ENCODE data around the gene GUSB. TPM values are rescaled to one million over a fixed set of nuclear protein-coding genes. Genes with fewer than 3 reads are reported as not detected.
"Not testable (repeated sequence)": the region's sequence is repeated elsewhere in the genome, so short reads cannot be mapped to it uniquely, and the experiment has no call there.

GUSB gene
- total RNA-seq, 1 experiment from 2014 or later, result 33.7 TPM

- no peaks in the 10 kb centered on the region for H4K20me1 ChIP-seq (ENCODE audit: insufficient read depth, low read depth, low read length)
- no peak overlapping the region for H3K9ac ChIP-seq (ENCODE audit: low read length)
- H3K79me2 ChIP-seq (ENCODE audit: low read length), result peaks cover 15% of the 10 kb centered on the region; the same call in 1 of the 2 replicates
- H3K9me3 ChIP-seq (ENCODE audit: low read length), result no peaks in the 10 kb centered on the region
- peaks cover 7% of the 10 kb centered on the region for H3K36me3 ChIP-seq (ENCODE audit: insufficient read depth, low read length)
- no peak overlapping the region for H2AFZ ChIP-seq (ENCODE audit: low read length)
- H3K4me3 ChIP-seq (ENCODE audit: low read length), result no peak overlapping the region
- H3K27me3 ChIP-seq (ENCODE audit: low read length), result no peaks in the 10 kb centered on the region
- no peaks in the 10 kb centered on the region for H3K9me2 ChIP-seq (replicated peaks; ENCODE audit: insufficient read depth, low read length)
- no peak for DNase-seq
- no peaks in the 10 kb centered on the region for H3K4me1 ChIP-seq (ENCODE audit: low read length)
- no peak overlapping the region for H3K4me2 ChIP-seq (ENCODE audit: low read depth, low read length, poor library complexity, severe bottlenecking)
- no peak overlapping the region for H3K27ac ChIP-seq (ENCODE audit: low read length)
These were observed 28.0 kb downstream of the GUSB start for GRCh38 chr7:65953890-65954450.

GRCh38 chr7:65953001-65953720, 28.9 kb downstream of the GUSB start:
- Histone ChIP-seq H3K9me2 (replicated peaks; ENCODE audit: insufficient read depth, low read length) (no peaks in the 10 kb centered on the region), H3K9ac (ENCODE audit: low read length) (no peak overlapping the region), H3K4me1 (ENCODE audit: low read length) (no peaks in the 10 kb centered on the region), H4K20me1 (ENCODE audit: insufficient read depth, low read depth, low read length) (no peaks in the 10 kb centered on the region), H3K9me3 (ENCODE audit: low read length) (no peaks in the 10 kb centered on the region), H3K4me2 (ENCODE audit: low read depth, low read length, poor library complexity, severe bottlenecking) (no peak overlapping the region), H3K27me3 (ENCODE audit: low read length) (no peaks in the 10 kb centered on the region), H3K27ac (ENCODE audit: low read length) (no peak overlapping the region), H3K79me2 (ENCODE audit: low read length) (peaks cover 15% of the 10 kb centered on the region; the same call in 1 of the 2 replicates), H3K36me3 (ENCODE audit: insufficient read depth, low read length) (peaks cover 5% of the 10 kb centered on the region; the same call in 1 of the 2 replicates), H2AFZ (ENCODE audit: low read length) (no peak overlapping the region), H3K4me3 (ENCODE audit: low read length) (no peak overlapping the region)
- DNase-seq, result no peak

DNA sequence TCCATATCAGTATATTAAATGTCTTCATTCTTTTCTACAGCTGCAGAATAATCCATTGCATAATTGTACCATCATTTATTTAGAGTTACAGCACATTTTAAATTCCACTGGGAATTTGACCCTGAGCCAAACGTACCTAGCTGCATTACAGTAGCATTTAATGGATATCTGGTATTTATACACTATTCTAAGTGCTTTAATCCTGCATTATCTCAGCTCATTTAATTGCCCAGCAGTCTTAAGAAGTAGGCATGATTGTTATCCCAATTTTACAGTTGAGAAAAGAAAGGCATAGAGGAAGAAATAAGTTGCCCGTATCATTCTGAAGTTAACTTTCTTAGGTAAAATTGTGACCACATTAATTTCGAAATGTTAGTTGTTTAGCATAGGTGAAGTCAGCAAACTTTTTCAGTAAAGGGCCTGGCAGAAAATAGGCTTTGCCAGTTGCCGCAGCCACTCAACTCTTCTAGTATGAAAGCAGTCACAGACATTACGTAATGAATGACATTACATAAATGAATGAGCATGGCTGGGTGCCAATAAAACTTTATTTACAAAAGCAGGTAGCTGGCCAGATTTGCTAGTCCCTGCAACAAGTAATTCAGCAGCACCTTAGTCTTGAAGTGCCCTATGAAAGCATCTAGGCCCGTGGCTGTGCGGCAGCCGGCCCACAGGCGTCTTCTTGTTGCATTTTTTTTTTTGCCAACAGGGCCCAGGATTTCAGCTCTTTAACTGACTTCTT, 30.0 kb downstream of the GUSB start:
- Histone ChIP-seq H3K9ac (ENCODE audit: low read length) (no peak overlapping the region), H3K79me2 (ENCODE audit: low read length) (peaks cover 21% of the 10 kb centered on the region; the same call in 1 of the 2 replicates), H3K9me3 (ENCODE audit: low read length) (no peaks in the 10 kb centered on the region), H3K27ac (ENCODE audit: low read length) (no peak overlapping the region), H3K9me2 (replicated peaks; ENCODE audit: insufficient read depth, low read length) (no peaks in the 10 kb centered on the region), H3K4me2 (ENCODE audit: low read depth, low read length, poor library complexity, severe bottlenecking) (no peak overlapping the region), H2AFZ (ENCODE audit: low read length) (no peak overlapping the region), H3K36me3 (ENCODE audit: insufficient read depth, low read length) (peaks cover 5% of the 10 kb centered on the region; the same call in 1 of the 2 replicates), H3K4me3 (ENCODE audit: low read length) (no peak overlapping the region), H3K27me3 (ENCODE audit: low read length) (no peaks in the 10 kb centered on the region), H4K20me1 (ENCODE audit: insufficient read depth, low read depth, low read length) (no peaks in the 10 kb centered on the region), H3K4me1 (ENCODE audit: low read length) (no peaks in the 10 kb centered on the region)
- no peak for DNase-seq

DNA sequence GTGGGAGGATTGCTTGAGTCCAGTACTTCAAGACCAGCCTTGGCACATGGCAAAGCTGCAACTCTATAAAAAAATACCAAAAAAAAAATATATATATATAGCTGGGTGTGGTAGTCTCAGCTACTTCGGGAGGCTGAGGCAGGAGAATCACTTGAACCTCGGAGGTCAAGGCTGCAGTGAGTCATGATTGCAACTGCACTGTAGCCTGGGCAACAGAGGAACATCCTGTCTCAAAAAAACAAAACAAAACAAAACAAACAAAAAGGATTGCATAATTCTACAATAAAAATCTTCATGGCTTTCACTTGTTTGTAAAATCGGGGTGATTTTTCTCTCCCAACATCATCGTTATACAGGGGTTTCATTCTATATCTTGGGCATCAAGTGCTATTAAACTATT, 35.1 kb downstream of the GUSB start:
- H2AFZ ChIP-seq (ENCODE audit: low read length), result no peak overlapping the region
- H3K4me2 ChIP-seq (ENCODE audit: low read depth, low read length, poor library complexity, severe bottlenecking), result no peak overlapping the region
- no peaks in the 10 kb centered on the region for H3K9me2 ChIP-seq (replicated peaks; ENCODE audit: insufficient read depth, low read length)
- no peak overlapping the region for H3K4me3 ChIP-seq (ENCODE audit: low read length)
- no peak for DNase-seq
- no peak overlapping the region for H3K27ac ChIP-seq (ENCODE audit: low read length)
- H3K9ac ChIP-seq (ENCODE audit: low read length), result no peak overlapping the region
- no peaks in the 10 kb centered on the region for H3K27me3 ChIP-seq (ENCODE audit: low read length)
- no peaks in the 10 kb centered on the region for H3K36me3 ChIP-seq (ENCODE audit: insufficient read depth, low read length)
- H3K4me1 ChIP-seq (ENCODE audit: low read length), result peaks cover 6% of the 10 kb centered on the region
- no peaks in the 10 kb centered on the region for H3K9me3 ChIP-seq (ENCODE audit: low read length)
- H4K20me1 ChIP-seq (ENCODE audit: insufficient read depth, low read depth, low read length), result no peaks in the 10 kb centered on the region
- peaks cover 38% of the 10 kb centered on the region for H3K79me2 ChIP-seq (ENCODE audit: low read length)

DNA sequence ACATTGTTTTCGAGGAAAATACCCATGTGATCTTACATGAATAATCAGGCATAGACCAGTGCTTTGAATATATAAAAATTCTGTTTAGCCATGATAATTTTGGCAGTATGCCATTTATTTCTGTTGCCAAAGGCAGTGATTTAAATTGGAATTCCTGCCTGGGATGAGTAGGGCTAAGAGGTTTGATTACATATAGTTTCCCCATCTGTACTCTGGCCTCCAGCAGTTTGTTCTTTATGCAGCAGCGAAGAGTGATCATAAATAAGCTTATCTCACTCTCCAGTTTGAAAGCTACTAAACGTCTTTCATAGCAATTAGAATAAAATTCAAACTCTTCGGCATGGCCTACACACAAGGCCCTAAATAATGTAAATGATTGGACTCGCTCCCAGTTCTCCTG, 36.2 kb downstream of the GUSB start:
- DNase-seq; H3K36me3 ChIP-seq (ENCODE audit: insufficient read depth, low read length); H3K4me2 ChIP-seq (ENCODE audit: low read depth, low read length, poor library complexity, severe bottlenecking); H3K9me2 ChIP-seq (replicated peaks; ENCODE audit: insufficient read depth, low read length); H3K4me3 ChIP-seq (ENCODE audit: low read length); H3K27ac ChIP-seq (ENCODE audit: low read length); H3K9me3 ChIP-seq (ENCODE audit: low read length); H4K20me1 ChIP-seq (ENCODE audit: insufficient read depth, low read depth, low read length); H2AFZ ChIP-seq (ENCODE audit: low read length); H3K27me3 ChIP-seq (ENCODE audit: low read length); H3K9ac ChIP-seq (ENCODE audit: low read length): not testable (repeated sequence)
- Histone ChIP-seq H3K79me2 (ENCODE audit: low read length) (peaks cover 45% of the 10 kb centered on the region), H3K4me1 (ENCODE audit: low read length) (peaks cover 10% of the 10 kb centered on the region)

GRCh38 chr7:65938336-65938895, 43.6 kb downstream of the GUSB start:
- H3K4me2 ChIP-seq (ENCODE audit: low read depth, low read length, poor library complexity, severe bottlenecking), result no peak overlapping the region
- H3K4me3 ChIP-seq (ENCODE audit: low read length), result no peak overlapping the region
- H2AFZ ChIP-seq (ENCODE audit: low read length), result no peak overlapping the region
- no peak for DNase-seq
- no peaks in the 10 kb centered on the region for H3K27me3 ChIP-seq (ENCODE audit: low read length)
- H3K4me1 ChIP-seq (ENCODE audit: low read length), result peaks cover 19% of the 10 kb centered on the region
- H3K79me2 ChIP-seq (ENCODE audit: low read length), result peaks cover 87% of the 10 kb centered on the region
- no peaks in the 10 kb centered on the region for H3K9me2 ChIP-seq (replicated peaks; ENCODE audit: insufficient read depth, low read length)
- H3K36me3 ChIP-seq (ENCODE audit: insufficient read depth, low read length), result peaks cover 8% of the 10 kb centered on the region; the same call in 1 of the 2 replicates
- H3K27ac ChIP-seq (ENCODE audit: low read length), result no peak overlapping the region
- H4K20me1 ChIP-seq (ENCODE audit: insufficient read depth, low read depth, low read length), result no peaks in the 10 kb centered on the region
- H3K9me3 ChIP-seq (ENCODE audit: low read length), result no peaks in the 10 kb centered on the region
- no peak overlapping the region for H3K9ac ChIP-seq (ENCODE audit: low read length)

DNA sequence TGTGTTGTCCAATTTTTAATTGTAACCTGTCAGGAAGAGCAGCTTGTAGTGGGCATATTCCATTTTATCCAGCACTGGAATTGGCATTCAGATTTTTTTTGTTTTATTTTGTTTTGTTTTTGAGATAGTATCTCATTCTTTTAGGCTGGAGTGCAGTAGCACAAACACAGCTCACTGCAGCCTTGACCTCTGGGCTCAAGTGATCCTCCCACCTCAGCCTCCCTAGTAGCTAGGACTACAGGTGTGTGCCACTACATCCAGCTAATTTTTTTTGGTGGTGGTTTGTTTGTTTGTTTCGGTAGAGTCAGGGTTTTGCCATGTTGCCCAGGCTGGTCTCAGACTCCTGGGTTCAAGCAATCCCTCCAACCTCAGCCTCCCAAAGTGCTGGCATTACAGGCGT, 44.7 kb downstream of the GUSB start:
- Histone ChIP-seq H2AFZ (ENCODE audit: low read length) (no peak overlapping the region), H3K9ac (ENCODE audit: low read length) (no peak overlapping the region), H3K4me2 (ENCODE audit: low read depth, low read length, poor library complexity, severe bottlenecking) (no peak overlapping the region), H4K20me1 (ENCODE audit: insufficient read depth, low read depth, low read length) (no peaks in the 10 kb centered on the region), H3K27me3 (ENCODE audit: low read length) (no peaks in the 10 kb centered on the region), H3K9me3 (ENCODE audit: low read length) (no peaks in the 10 kb centered on the region), H3K27ac (ENCODE audit: low read length) (no peak overlapping the region), H3K9me2 (replicated peaks; ENCODE audit: insufficient read depth, low read length) (no peaks in the 10 kb centered on the region), H3K36me3 (ENCODE audit: insufficient read depth, low read length) (peaks cover 8% of the 10 kb centered on the region; the same call in 1 of the 2 replicates), H3K4me3 (ENCODE audit: low read length) (no peak overlapping the region), H3K4me1 (ENCODE audit: low read length) (peaks cover 17% of the 10 kb centered on the region), H3K79me2 (ENCODE audit: low read length) (peaks cover 96% of the 10 kb centered on the region)
- DNase-seq, result no peak

DNA sequence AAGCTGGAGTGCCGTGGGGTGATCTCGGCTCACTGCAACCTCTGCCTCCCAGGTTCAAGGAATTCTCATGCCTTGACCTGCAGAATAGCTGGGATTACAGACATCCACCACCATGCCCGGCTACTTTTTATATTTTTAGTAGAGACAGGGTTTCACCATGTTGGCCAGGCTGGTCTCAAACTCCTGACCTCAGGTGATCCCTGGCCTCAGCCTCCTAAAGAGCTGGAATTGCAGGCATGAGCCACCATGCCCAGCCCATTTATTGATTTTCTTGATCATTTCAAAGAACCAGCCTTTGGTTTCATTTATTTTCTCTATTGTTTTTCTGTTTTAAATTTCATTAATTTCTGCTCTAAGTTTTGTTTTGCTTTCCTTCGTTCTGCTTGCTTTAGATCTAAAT, 50.3 kb downstream of the GUSB start:
- Histone ChIP-seq H3K9me3 (ENCODE audit: low read length) (no peaks in the 10 kb centered on the region), H3K4me3 (ENCODE audit: low read length) (no peak overlapping the region), H2AFZ (ENCODE audit: low read length) (no peak overlapping the region), H3K36me3 (ENCODE audit: insufficient read depth, low read length) (peaks cover 13% of the 10 kb centered on the region; the same call in 1 of the 2 replicates), H4K20me1 (ENCODE audit: insufficient read depth, low read depth, low read length) (no peaks in the 10 kb centered on the region), H3K27ac (ENCODE audit: low read length) (no peak overlapping the region), H3K9ac (ENCODE audit: low read length) (no peak overlapping the region), H3K4me2 (ENCODE audit: low read depth, low read length, poor library complexity, severe bottlenecking) (no peak overlapping the region), H3K79me2 (ENCODE audit: low read length) (peaks cover 98% of the 10 kb centered on the region), H3K9me2 (replicated peaks; ENCODE audit: insufficient read depth, low read length) (no peaks in the 10 kb centered on the region), H3K4me1 (ENCODE audit: low read length) (peaks cover 12% of the 10 kb centered on the region), H3K27me3 (ENCODE audit: low read length) (no peaks in the 10 kb centered on the region)
- no peak for DNase-seq

Data from Karpas-422 (cell line).